Measurements from ENCODE around the gene KRTAP5-3.

DNA sequence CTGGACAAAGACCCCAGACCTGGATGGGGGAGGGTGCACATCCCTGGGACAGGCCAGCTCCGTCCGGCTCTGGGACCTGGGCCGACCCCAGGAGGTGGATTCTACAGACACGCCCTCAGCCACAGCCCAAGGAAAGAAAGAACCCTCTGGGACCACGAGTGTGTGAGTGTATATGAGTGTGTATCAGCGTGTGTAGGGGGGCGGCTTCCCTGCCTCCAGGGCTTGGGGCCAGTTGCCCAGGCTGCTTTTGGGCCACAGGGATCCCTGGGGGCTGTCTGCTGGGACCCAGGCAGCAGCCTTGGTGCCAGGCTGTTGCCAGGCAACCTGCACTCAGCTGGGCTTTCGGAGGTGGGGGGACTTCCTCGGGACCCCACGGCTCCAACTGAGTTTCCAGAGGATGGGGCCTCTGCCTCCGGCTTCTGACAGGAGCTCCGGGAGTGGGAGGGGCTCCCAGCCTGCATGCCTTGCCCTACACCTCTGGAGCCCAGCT is 45.1 kb downstream of the KRTAP5-3 start:
- TF ChIP-seq, protein P1, sequence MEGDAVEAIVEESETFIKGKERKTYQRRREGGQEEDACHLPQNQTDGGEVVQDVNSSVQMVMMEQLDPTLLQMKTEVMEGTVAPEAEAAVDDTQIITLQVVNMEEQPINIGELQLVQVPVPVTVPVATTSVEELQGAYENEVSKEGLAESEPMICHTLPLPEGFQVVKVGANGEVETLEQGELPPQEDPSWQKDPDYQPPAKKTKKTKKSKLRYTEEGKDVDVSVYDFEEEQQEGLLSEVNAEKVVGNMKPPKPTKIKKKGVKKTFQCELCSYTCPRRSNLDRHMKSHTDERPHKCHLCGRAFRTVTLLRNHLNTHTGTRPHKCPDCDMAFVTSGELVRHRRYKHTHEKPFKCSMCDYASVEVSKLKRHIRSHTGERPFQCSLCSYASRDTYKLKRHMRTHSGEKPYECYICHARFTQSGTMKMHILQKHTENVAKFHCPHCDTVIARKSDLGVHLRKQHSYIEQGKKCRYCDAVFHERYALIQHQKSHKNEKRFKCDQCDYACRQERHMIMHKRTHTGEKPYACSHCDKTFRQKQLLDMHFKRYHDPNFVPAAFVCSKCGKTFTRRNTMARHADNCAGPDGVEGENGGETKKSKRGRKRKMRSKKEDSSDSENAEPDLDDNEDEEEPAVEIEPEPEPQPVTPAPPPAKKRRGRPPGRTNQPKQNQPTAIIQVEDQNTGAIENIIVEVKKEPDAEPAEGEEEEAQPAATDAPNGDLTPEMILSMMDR (IDR thresholded peaks at IDR 0.05): no peak
- TF ChIP-seq POLR2A (IDR thresholded peaks at IDR 0.05): no peak
